H9 (cell line): ENCODE measurements around the gene APBA2. TPM values are rescaled to one million over a fixed set of nuclear protein-coding genes. Genes with fewer than 3 reads are reported as not detected.
"Not testable (repeated sequence)": the region's sequence is repeated elsewhere in the genome, so short reads cannot be mapped to it uniquely, and the experiment has no call there.

Source experiments
- DNase-seq: peaks from one replicate; pipeline ENCODE4 v3.0.0-alpha.2; 2017
- H2AFZ ChIP-seq: one replicate; pipeline ENCODE4 v1.6.1; 2013; ENCODE audit warnings: mild to moderate bottlenecking, low read length, control low read depth, moderate library complexity
- H2AK5ac ChIP-seq: 2 replicates; pipeline ENCODE4 v1.6.1; 2013; ENCODE audit warnings: low read length, control low read depth, mixed read lengths; ENCODE audit not compliant: insufficient read length
- H2BK120ac ChIP-seq: one replicate; pipeline ENCODE4 v1.6.1; 2013; ENCODE audit warnings: low read depth, mild to moderate bottlenecking, low read length, control low read depth, inconsistent platforms; ENCODE audit not compliant: poor library complexity, severe bottlenecking
- H2BK12ac ChIP-seq: 2 replicates; pipeline ENCODE4 v1.6.1; 2013; ENCODE audit warnings: low read length, control low read depth, mixed read lengths, low read depth; ENCODE audit not compliant: insufficient read length
- H2BK15ac ChIP-seq: 2 replicates; pipeline ENCODE4 v1.6.1; 2013; ENCODE audit warnings: low read depth, low read length, control low read depth
- H2BK20ac ChIP-seq: one replicate; pipeline ENCODE4 v1.6.1; 2013; ENCODE audit warnings: low read depth, mild to moderate bottlenecking, low read length, control low read depth, inconsistent platforms; ENCODE audit not compliant: poor library complexity, severe bottlenecking
- H2BK5ac ChIP-seq: 2 replicates; pipeline ENCODE4 v1.6.1; 2013; ENCODE audit warnings: low read length, control low read depth, mixed read lengths; ENCODE audit not compliant: insufficient read length
- H3K14ac ChIP-seq: 2 replicates; pipeline ENCODE4 v1.6.1; 2013; ENCODE audit warnings: low read length, control low read depth; ENCODE audit not compliant: insufficient read depth
- H3K18ac ChIP-seq: 2 replicates; pipeline ENCODE4 v1.6.1; 2013; ENCODE audit warnings: low read depth, mild to moderate bottlenecking, mixed read lengths, low read length, control low read depth; ENCODE audit not compliant: insufficient read length
- H3K23ac ChIP-seq: 2 replicates; pipeline ENCODE4 v1.6.1; 2013; ENCODE audit warnings: low read length, control low read depth, mixed read lengths, low read depth; ENCODE audit not compliant: insufficient read length
- H3K23me2 ChIP-seq: 2 replicates; pipeline ENCODE4 v1.6.1; 2013; ENCODE audit warnings: low read depth, mild to moderate bottlenecking, mixed read lengths, low read length, control low read depth; ENCODE audit not compliant: insufficient read length, poor library complexity, severe bottlenecking
- H3K27ac ChIP-seq: 2 replicates; pipeline ENCODE4 v1.5.1; 2013; ENCODE audit warnings: low read length, control low read depth, mixed read lengths, low read depth; ENCODE audit not compliant: insufficient read length
- H3K27me3 ChIP-seq: 2 replicates; pipeline ENCODE4 v1.6.1; 2013; ENCODE audit warnings: low read length, control low read depth, inconsistent platforms; ENCODE audit not compliant: insufficient read depth
- H3K4ac ChIP-seq: 2 replicates; pipeline ENCODE4 v1.6.1; 2013; ENCODE audit warnings: low read depth, mild to moderate bottlenecking, control low read depth, inconsistent platforms, low read length, moderate library complexity
- H3K4me1 ChIP-seq: 2 replicates; pipeline ENCODE4 v1.6.1; 2013; ENCODE audit warnings: low read length, control low read depth, inconsistent platforms; ENCODE audit not compliant: insufficient read depth
- H3K4me2 ChIP-seq: 2 replicates; pipeline ENCODE4 v1.6.1; 2013; ENCODE audit warnings: low read length, control low read depth, mixed read lengths; ENCODE audit not compliant: insufficient read length, insufficient read depth
- H3K56ac ChIP-seq: 2 replicates; pipeline ENCODE4 v1.6.1; 2013; ENCODE audit warnings: low read depth, mild to moderate bottlenecking, mixed read lengths, low read length, control low read depth; ENCODE audit not compliant: insufficient read length
- H3K79me1 ChIP-seq: 2 replicates; pipeline ENCODE4 v1.6.1; 2013; ENCODE audit warnings: low read depth, mild to moderate bottlenecking, moderate library complexity, low read length, control low read depth, inconsistent platforms; ENCODE audit not compliant: insufficient read depth, poor library complexity, severe bottlenecking
- H3K79me2 ChIP-seq: 2 replicates; pipeline ENCODE4 v1.6.1; 2013; ENCODE audit warnings: low read length, control low read depth, inconsistent platforms; ENCODE audit not compliant: insufficient read depth
- H3K9ac ChIP-seq: 2 replicates; pipeline ENCODE4 v1.6.1; 2013; ENCODE audit warnings: low read length, control low read depth, mixed read lengths; ENCODE audit not compliant: insufficient read length; ENCODE audit errors: extremely low read depth
- H3K9me3 ChIP-seq: one replicate; pipeline ENCODE4 v1.6.1; 2013; ENCODE audit warnings: low read depth, low read length, inconsistent platforms; ENCODE audit not compliant: control insufficient read depth
- H3T11ph ChIP-seq: one replicate; pipeline ENCODE4 v1.6.1; 2013; ENCODE audit warnings: mild to moderate bottlenecking, low read length, control low read depth, inconsistent platforms
- H4K20me1 ChIP-seq: one replicate; pipeline ENCODE4 v1.6.1; 2013; ENCODE audit not compliant: control insufficient read depth, insufficient read length, insufficient read depth
- H4K5ac ChIP-seq: 2 replicates; pipeline ENCODE4 v1.6.1; 2013; ENCODE audit warnings: low read depth, mild to moderate bottlenecking, mixed read lengths, low read length, control low read depth; ENCODE audit not compliant: insufficient read length
- H4K8ac ChIP-seq: replicated peaks from 2 replicates; pipeline ENCODE4 v1.6.1; 2013; ENCODE audit warnings: low read length, control low read depth, mixed read lengths, low read depth; ENCODE audit not compliant: insufficient read length
- H4K91ac ChIP-seq: 2 replicates; pipeline ENCODE4 v1.6.1; 2013; ENCODE audit warnings: low read depth, mild to moderate bottlenecking, moderate library complexity, mixed read lengths, low read length, control low read depth; ENCODE audit not compliant: insufficient read length
- H3K27ac Mint-ChIP-seq, 3 experiments: 2 replicates in 2 of 3; 3 replicates in 1 of 3; pipeline ENCODE4 v1.8.0; 2020 to 2021; ENCODE audit warnings: mixed read lengths in 3 of 3, mild to moderate bottlenecking in 1 of 3, moderate library complexity in 1 of 3
- H3K27me3 Mint-ChIP-seq: 2 replicates; pipeline ENCODE4 v1.8.0; 2021; ENCODE audit warnings: low read depth, mild to moderate bottlenecking, moderate library complexity, mixed read lengths
- H3K36me3 Mint-ChIP-seq, 3 experiments: 2 replicates in 2 of 3; 3 replicates in 1 of 3; pipeline ENCODE4 v1.8.0; 2020 to 2021; ENCODE audit warnings: low read depth in 3 of 3, mixed read lengths in 3 of 3; ENCODE audit not compliant: insufficient read depth in 1 of 3
- H3K4me1 Mint-ChIP-seq, 2 experiments: 2 replicates each; pipeline ENCODE4 v1.8.0; 2020; ENCODE audit warnings: mixed read lengths in 2 of 2
- H3K4me3 Mint-ChIP-seq, 2 experiments: 2 replicates in 1 of 2; 3 replicates in 1 of 2; pipeline ENCODE4 v1.8.0; 2020 to 2021; ENCODE audit warnings: mild to moderate bottlenecking in 2 of 2, mixed read lengths in 2 of 2, moderate library complexity in 1 of 2
- H3K9me3 Mint-ChIP-seq, 2 experiments: 2 replicates in 1 of 2; 3 replicates in 1 of 2; pipeline ENCODE4 v1.8.0; 2020; ENCODE audit warnings: mild to moderate bottlenecking in 2 of 2, mixed read lengths in 2 of 2, moderate library complexity in 1 of 2
- WGBS: extraction: QIAGEN DNeasy Blood & Tissue Kit; methylation state at CpG from one replicate; pipeline ENCODE4 v1.1.7; 2013; ENCODE audit warnings: missing lambda C conversion rate, low lambda C conversion rate, mixed read lengths; ENCODE audit not compliant: insufficient read length; ENCODE audit errors: extremely low coverage; 5-methylcytosine and 5-hydroxymethylcytosine counted together
- total RNA-seq: library from RNA; stranded (reverse); gene quantifications from 2 replicates; pipeline ENCODE4 v1.2.1, GENCODE V29; 2021

Gene APBA2
- total RNA-seq, 1 experiment from 2014 or later = 14.3 TPM

- DNase-seq, H3K9me3 ChIP-seq, H3K23me2 ChIP-seq, H3K27ac ChIP-seq, H3K23ac ChIP-seq, H3K4me3 Mint-ChIP-seq, H3K9ac ChIP-seq, H3K4me1 Mint-ChIP-seq, H3K27ac Mint-ChIP-seq, H3K79me1 ChIP-seq, H3K4ac ChIP-seq, H3K56ac ChIP-seq, H3K79me2 ChIP-seq, H4K8ac ChIP-seq, H3K27me3 ChIP-seq, H2BK5ac ChIP-seq, H3K27me3 Mint-ChIP-seq, H4K20me1 ChIP-seq, H3T11ph ChIP-seq, H3K14ac ChIP-seq, H3K4me1 ChIP-seq, H2AK5ac ChIP-seq, H2BK15ac ChIP-seq, H3K36me3 Mint-ChIP-seq, H2BK12ac ChIP-seq, H3K18ac ChIP-seq, H3K9me3 Mint-ChIP-seq, H4K91ac ChIP-seq, H4K5ac ChIP-seq, H2BK20ac ChIP-seq, H2BK120ac ChIP-seq, H3K4me2 ChIP-seq, H2AFZ ChIP-seq: not testable (repeated sequence)
- no CpG with 5 or more reads among the region's 14 CpGs for WGBS
Observed at GRCh38 chr15:28844147-28844546, 41.6 kb upstream of the APBA2 start.

- H2AK5ac ChIP-seq, H3K9ac ChIP-seq, H4K91ac ChIP-seq, H2BK15ac ChIP-seq, DNase-seq, H3K27me3 ChIP-seq, H3K23ac ChIP-seq, H3K79me2 ChIP-seq, H4K8ac ChIP-seq, H2BK12ac ChIP-seq, H3K4me1 ChIP-seq, H3K27me3 Mint-ChIP-seq, H3K27ac ChIP-seq, H3K18ac ChIP-seq, H3K4ac ChIP-seq, H3K4me2 ChIP-seq, H2BK5ac ChIP-seq, H3K27ac Mint-ChIP-seq, H3K9me3 ChIP-seq, H3K14ac ChIP-seq, H4K20me1 ChIP-seq, H3K4me1 Mint-ChIP-seq, H4K5ac ChIP-seq, H3K23me2 ChIP-seq, H2AFZ ChIP-seq, H2BK20ac ChIP-seq, H3T11ph ChIP-seq, H3K36me3 Mint-ChIP-seq, H3K79me1 ChIP-seq, H2BK120ac ChIP-seq, H3K4me3 Mint-ChIP-seq, H3K56ac ChIP-seq: not testable (repeated sequence)
- peaks cover 9 to 12% of the 10 kb centered on the region in 2 experiments for H3K9me3 Mint-ChIP-seq
- no CpG with 5 or more reads among the region's 5 CpGs for WGBS
Observed at GRCh38 chr15:28847247-28847646, 38.5 kb upstream of the APBA2 start.
